Hippocampal formation (tissue), 2 donors: ENCODE measurements around the gene ZBTB33.

Experiments used
- DNase-seq, 2 donors: peaks; one replicate each; lab custom pipeline; 2025; lab: John Stamatoyannopoulos, UW

ZBTB33 gene

DNA sequence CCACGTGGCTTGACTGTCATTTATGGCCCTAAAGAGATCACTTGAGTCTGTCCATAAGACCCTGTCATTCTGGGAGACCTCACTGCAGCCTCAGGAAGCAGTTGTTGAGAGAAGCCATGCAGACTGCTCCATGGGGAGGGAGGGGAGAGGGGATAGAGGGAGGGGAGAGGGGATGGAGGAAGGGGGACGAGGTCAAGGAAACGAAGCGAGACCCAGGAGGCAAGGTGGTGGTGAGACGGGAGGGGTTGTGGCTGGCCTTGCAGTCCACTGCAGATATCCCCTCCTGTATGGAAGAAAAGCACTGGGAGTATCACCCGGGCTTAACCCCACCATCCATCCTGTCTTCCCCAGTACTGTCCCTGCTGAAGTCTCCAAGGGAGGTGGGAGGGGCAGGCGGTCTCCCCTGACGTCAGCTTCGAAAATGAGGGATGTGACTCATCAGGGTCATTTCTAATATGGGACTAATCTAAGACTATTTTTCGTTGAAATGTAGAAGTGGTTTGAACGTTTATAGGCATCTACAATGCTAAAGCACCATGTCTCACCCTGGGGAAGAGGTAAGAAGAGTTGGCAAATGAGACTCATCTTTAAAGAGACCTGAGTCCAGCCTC lies 55.0 kb downstream of the ZBTB33 start:
- DNase-seq, result no peak

DNA sequence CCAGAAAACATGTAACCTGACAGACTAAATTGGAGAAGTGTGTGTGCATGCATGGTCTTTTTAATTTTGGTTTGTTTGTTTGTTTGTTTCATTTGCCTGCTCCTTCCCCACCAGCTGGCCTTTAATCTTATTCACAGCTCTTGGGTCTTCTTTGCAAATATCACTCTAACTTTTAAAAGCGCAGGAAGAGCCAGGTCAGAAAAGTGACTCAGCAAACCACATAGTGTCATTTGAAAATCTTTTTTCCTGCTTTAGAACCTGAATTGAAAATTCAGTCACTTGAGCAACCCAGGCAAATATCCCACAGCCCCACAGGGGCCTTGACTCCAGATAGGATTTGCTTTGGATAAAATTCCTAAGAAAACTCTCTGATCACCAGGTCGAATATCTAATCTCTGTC lies 56.0 kb downstream of the ZBTB33 start:
- no peak for DNase-seq
